Measurements from ENCODE around the gene SLC24A3.

SLC24A3 gene

DNA sequence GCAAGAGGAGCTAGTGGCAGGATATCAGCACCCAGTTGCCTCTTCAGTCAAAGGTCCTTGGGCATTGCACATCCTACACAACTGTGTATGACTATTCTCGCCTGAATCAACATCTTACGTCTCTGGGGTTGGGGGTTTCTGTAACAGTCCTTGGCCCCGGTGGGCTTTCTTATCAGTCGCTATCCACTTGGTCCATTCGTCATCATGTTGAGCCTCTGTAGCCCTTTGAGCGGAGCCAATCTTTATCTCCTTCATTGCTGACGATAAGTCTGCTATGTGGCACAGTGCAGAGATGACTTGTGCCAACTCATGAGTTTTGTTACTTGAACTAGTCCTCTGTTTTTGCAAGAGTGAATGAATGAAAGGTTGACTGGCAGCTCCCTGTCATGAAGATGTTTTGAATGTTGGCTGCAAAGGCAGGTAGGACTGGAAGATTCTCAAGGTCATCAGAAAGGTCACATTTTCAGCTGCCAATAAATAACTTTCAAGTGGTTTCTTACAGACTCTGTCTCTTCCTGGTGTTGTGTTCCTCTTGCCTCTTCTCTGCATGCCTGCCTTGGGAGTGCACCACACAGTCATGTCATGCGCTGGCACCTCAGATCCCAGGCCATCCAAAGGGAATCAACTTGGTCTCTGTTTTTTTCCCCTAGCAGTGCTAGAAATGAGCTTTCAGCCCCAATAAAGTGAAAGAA lies 238.9 kb downstream of the SLC24A3 start:
- H3K4me3 ChIP-seq (replicated peaks; ENCODE audit: low read depth, low read length), result no peak overlapping the region
- DNase-seq (ENCODE audit: low read depth), result no peak
- TF ChIP-seq, protein P1, sequence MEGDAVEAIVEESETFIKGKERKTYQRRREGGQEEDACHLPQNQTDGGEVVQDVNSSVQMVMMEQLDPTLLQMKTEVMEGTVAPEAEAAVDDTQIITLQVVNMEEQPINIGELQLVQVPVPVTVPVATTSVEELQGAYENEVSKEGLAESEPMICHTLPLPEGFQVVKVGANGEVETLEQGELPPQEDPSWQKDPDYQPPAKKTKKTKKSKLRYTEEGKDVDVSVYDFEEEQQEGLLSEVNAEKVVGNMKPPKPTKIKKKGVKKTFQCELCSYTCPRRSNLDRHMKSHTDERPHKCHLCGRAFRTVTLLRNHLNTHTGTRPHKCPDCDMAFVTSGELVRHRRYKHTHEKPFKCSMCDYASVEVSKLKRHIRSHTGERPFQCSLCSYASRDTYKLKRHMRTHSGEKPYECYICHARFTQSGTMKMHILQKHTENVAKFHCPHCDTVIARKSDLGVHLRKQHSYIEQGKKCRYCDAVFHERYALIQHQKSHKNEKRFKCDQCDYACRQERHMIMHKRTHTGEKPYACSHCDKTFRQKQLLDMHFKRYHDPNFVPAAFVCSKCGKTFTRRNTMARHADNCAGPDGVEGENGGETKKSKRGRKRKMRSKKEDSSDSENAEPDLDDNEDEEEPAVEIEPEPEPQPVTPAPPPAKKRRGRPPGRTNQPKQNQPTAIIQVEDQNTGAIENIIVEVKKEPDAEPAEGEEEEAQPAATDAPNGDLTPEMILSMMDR (IDR thresholded peaks at IDR 0.05; ENCODE audit: low read length, missing control alignments), result no peak

DNA sequence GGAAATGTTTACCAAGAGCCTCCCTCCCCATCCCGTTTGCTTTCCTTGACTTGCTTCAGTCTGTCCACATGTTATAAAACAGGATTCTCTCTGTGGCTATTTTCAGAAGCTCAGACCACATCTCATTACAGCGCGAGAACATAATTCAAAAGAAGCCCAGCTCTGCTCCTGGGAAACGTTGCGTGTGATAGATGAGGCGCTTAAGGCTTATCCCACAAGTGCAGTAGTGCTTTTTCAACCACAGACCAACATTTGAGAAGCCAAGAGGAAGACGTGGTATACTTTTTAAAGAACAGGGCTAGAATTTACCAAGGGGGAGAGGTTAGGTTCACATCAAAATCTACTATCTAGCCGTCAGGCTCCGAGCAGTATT lies 239.5 kb downstream of the SLC24A3 start:
- no peak for DNase-seq (ENCODE audit: low read depth)
- H3K4me3 ChIP-seq (replicated peaks; ENCODE audit: low read depth, low read length), result no peak overlapping the region
- TF ChIP-seq, protein P1 (IDR thresholded peaks at IDR 0.05; ENCODE audit: low read length, missing control alignments), result no peak

DNA sequence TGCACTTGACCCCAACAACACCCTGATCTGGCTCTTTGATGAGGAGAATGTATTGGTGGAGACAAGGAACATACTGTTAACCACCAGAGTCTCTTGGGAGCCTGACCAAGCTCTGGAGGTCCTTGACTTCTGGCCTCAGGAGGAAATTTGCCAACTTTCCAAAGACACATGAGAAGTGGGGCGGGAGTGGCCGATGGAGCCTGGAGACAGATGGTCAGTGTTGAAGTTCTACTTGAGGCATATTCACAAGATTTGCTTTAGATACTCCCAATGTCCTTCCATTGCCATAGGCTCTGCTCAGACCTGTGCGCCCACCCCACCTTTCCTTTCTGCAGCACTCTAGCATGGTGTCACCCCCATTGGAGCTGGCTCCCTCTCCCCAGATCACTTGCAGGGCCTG lies 241.0 kb downstream of the SLC24A3 start:
- DNase-seq (ENCODE audit: low read depth), result no peak
- TF ChIP-seq, protein P1 (IDR thresholded peaks at IDR 0.05; ENCODE audit: low read length, missing control alignments), result no peak
- H3K4me3 ChIP-seq (replicated peaks; ENCODE audit: low read depth, low read length), result no peak overlapping the region

DNA sequence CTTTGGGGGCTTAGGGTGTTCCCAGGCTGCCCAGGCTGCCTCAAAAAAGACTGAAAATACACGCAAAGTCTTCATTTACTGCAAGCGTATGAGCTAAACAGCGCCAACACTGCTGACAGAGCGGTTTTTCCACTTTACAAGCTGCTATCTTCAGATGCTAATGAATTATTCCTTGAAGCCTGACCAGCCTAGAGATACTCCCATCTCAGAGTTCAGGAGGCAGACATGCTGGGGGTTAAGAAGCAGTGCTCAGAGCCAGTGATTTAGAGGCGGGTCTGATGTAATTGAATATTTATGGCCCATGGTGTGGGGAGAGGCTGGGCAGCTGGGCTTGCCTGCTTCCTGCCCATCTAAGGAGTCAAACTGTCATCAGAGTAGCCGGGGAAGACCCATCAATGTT lies 241.4 kb downstream of the SLC24A3 start:
- no peak for DNase-seq (ENCODE audit: low read depth)
- no peak overlapping the region for H3K4me3 ChIP-seq (replicated peaks; ENCODE audit: low read depth, low read length)
- TF ChIP-seq, protein P1 (IDR thresholded peaks at IDR 0.05; ENCODE audit: low read length, missing control alignments), result no peak

DNA sequence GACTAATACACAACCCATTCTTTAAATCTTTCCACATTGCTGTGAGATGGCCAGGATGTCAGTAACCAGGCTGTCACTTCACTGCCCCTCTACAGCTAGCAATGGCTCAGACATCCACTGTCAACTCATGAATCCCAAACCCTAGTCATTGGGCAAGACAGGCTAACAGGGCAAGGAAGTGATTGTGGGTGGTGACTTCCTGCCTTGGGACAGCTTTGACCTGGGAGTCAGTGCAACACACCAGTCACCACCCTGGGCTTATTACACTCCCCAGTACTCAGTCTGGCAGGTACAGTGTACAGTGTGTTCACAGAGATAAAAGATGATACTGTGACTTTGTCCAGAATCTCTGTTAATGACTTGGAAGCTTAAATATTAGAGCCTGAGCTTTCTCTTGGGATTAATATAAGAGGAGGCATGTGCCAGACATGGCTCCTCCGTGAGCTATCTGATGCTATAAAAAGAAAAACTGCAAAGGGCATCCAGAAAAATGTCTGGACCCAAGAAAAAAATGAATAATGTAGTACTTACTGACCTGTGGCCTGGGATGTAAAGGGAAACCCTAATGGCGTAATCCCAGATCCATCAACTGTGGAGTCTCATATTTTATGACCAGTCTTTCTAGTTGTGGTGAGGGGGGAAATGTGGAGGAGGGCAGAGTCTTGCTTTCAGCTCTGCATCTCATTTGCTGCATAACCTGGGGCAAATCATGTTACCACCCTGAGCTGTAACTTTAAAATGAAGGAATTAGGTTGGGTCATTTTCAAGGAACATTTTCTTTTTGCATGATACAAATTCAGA lies 244.4 kb downstream of the SLC24A3 start:
- TF ChIP-seq, protein P1 (IDR thresholded peaks at IDR 0.05; ENCODE audit: low read length, missing control alignments), result no peak
- no peak overlapping the region for H3K4me3 ChIP-seq (replicated peaks; ENCODE audit: low read depth, low read length)
- no peak for DNase-seq (ENCODE audit: low read depth)

DNA sequence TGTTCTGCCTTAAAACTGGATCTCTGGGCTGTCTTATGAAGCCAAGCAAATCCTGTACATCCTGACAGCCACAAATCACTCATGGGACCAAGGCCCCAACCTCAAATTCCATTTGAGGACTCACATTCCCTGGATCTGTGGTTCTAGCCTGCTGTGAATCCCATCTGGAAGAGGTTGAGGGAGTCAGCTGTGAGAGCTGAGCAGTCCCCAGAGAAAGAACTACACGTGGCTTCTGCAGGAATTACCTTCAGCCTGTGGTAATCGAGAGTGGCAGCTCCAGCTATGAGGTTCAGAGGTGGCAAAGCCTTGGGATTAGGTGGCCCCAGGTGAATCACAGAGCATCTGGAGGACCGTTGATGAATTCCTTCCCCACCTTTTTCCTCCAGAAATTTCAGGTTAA lies 245.2 kb downstream of the SLC24A3 start:
- DNase-seq (ENCODE audit: low read depth), result no peak
- TF ChIP-seq, protein P1 (IDR thresholded peaks at IDR 0.05; ENCODE audit: low read length, missing control alignments), result no peak

More for the DNA sequence above, 245.2 kb downstream of the SLC24A3 start:
- H3K4me3 ChIP-seq (replicated peaks; ENCODE audit: low read depth, low read length), result no peak overlapping the region

Measured in fibroblast of pulmonary artery (primary cell).